ENCODE results near the gene CDKN3.
"Not testable (repeated sequence)": the region's sequence is repeated elsewhere in the genome, so short reads cannot be mapped to it uniquely, and the experiment has no call there.

The CDKN3 gene

DNA sequence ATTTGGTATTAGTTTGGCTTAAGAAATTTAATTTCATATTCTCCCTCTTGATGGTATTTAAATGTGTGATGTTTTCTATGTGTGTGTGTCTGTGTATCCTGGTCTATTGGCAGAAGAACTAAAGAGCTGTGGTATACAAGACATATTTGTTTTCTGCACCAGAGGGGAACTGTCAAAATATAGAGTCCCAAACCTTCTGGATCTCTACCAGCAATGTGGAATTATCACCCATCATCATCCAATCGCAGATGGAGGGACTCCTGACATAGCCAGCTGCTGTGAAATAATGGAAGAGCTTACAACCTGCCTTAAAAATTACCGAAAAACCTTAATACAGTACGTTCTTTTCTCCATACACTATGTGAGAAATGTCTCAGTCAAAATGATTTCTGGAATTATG, 14.6 kb downstream of the CDKN3 start:
- no peak for TF ChIP-seq JUND (IDR thresholded peaks at IDR 0.05; ENCODE audit: low read depth)
- in situ Hi-C loops (cut with HindIII; ENCODE audit: low pct_unique_long_range_greater_than_20kb, low sequenced_read_pairs): no loop called here
- DNase-seq (ENCODE audit: low read depth in 1 of 2, low spot score in 1 of 2): no peak

DNA sequence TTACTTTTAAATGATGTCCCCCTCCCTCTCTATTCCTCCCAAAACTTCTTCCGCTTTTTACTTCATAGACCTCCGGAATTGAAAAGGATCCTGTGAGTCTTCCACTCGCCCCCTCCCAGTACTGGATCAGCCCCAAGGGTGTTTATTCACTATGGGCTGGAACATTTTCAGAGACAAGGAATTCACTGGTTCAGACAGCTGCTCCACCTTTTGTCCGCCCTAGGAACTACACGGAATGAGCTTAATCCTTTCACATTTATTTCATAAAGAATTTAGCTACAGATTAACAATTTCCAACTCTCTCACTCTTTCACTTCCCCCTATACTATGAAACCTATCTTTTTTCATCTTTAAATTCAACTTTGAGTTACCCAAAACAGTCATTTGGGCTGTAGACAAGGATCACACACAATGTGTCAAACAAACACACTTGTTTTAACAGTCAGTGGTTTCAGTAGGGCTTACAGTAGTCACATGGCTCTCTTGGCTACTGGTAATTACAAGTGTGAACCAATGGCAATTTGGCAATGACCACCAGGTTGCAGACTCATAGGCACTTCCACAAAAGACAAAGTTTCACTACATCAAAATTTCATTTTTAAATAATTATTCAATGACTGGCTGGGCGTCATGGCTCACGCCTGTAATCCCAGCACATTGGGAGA, 23.8 kb downstream of the CDKN3 start:
- DNase-seq (ENCODE audit: low read depth in 1 of 2, low spot score in 1 of 2): peak; percentile 39 to 71
- in situ Hi-C loops (cut with HindIII; ENCODE audit: low pct_unique_long_range_greater_than_20kb, low sequenced_read_pairs): no loop called here
- no peak for TF ChIP-seq JUND (IDR thresholded peaks at IDR 0.05; ENCODE audit: low read depth)

DNA sequence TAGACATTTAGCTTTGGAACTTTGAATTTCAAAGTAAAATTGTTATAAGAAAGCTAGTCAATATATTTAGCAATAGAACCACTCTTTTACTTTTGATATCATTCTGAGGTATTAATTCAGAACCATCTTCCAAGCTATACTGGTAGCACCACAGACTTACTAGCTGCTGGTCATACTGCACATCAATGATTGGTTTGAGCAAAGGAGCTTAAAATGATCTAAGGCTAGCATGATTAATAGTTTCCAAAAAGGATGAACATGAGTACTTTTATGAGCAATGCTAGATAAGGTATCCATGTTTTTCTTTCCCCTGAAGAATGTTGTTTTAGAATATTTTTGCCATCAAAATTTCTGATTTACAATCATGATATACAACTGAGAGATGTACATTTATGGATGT, 27.2 kb downstream of the CDKN3 start:
- no peak for TF ChIP-seq JUND (IDR thresholded peaks at IDR 0.05; ENCODE audit: low read depth)
- in situ Hi-C loops (cut with HindIII; ENCODE audit: low pct_unique_long_range_greater_than_20kb, low sequenced_read_pairs): no loop called here
- no peak for DNase-seq (ENCODE audit: low read depth in 1 of 2, low spot score in 1 of 2)

DNA sequence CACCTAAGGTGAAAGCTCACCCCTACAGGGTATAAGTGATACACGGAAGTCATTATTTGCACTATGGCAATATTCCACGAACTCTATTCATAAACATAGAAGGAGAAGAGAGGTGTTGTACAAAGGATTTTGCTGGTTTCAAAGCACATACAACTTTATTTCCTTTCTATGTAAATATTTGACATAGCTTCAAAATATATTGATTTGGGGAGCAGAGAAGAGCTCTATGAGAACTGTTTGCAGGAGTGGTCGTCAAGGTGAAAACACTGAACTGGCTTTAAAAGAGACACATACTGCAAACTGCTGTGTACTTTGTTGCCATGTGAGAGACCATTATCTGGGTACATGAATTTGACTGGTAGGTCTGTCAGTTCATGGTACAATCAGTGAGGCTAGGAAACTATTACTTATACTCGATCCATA, 27.7 kb downstream of the CDKN3 start:
- in situ Hi-C loops (cut with HindIII; ENCODE audit: low pct_unique_long_range_greater_than_20kb, low sequenced_read_pairs): no loop called here
- no peak for DNase-seq (ENCODE audit: low read depth in 1 of 2, low spot score in 1 of 2)
- no peak for TF ChIP-seq JUND (IDR thresholded peaks at IDR 0.05; ENCODE audit: low read depth)

- no peak for TF ChIP-seq JUND (IDR thresholded peaks at IDR 0.05; ENCODE audit: low read depth)
- in situ Hi-C loops (cut with HindIII; ENCODE audit: low pct_unique_long_range_greater_than_20kb, low sequenced_read_pairs): no loop called here
- DNase-seq (ENCODE audit: low read depth in 1 of 2, low spot score in 1 of 2): no peak
Observed at GRCh38 chr14:54425068-54425467, 28.3 kb downstream of the CDKN3 start.

GRCh38 chr14:54425537-54426274, 28.9 kb downstream of the CDKN3 start:
- in situ Hi-C loops (cut with HindIII; ENCODE audit: low pct_unique_long_range_greater_than_20kb, low sequenced_read_pairs): no loop called here
- DNase-seq (ENCODE audit: low read depth in 1 of 2, low spot score in 1 of 2): no peak
- TF ChIP-seq JUND (IDR thresholded peaks at IDR 0.05; ENCODE audit: low read depth): no peak

DNA sequence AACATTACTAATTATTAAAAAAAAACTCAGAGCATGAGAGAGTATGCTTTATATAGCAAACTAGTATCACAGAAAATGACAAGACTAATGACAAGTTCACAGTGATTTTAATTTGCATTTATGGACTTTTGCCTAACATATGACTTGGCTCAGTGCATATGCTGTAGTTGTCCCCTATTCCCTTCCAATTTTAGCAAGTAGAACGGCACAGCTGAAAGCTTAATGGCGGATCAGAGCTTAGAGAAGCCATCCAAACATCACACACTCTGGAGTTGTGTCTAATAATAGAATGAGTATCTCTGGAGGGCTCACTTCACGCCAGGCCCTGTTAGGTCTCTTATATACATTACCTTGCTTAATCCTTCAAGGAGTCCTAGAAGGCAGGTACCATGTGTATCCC, 31.1 kb downstream of the CDKN3 start:
- TF ChIP-seq JUND (IDR thresholded peaks at IDR 0.05; ENCODE audit: low read depth): no peak
- DNase-seq (ENCODE audit: low read depth in 1 of 2, low spot score in 1 of 2): no peak
- in situ Hi-C loops (cut with HindIII; ENCODE audit: low pct_unique_long_range_greater_than_20kb, low sequenced_read_pairs): no loop called here

DNA sequence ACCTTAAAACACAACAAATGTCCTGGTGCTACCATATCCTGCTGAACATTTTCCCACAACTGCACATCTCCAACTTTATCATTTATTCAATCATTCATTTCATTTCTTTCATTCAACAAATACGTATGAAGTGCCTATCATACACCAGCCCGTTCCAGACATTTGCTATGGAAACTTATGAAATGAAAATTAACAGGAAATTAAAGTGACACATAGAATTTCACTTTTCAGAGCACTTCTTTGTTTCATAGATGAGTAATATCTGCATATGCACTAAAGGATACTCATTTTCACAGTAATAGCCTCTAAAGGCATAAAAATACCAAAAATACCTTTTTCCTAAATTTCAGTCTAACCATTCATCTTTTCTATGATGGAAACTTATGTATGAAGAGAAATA, 31.7 kb downstream of the CDKN3 start:
- no peak for TF ChIP-seq JUND (IDR thresholded peaks at IDR 0.05; ENCODE audit: low read depth)
- in situ Hi-C loops (cut with HindIII; ENCODE audit: low pct_unique_long_range_greater_than_20kb, low sequenced_read_pairs): no loop called here
- no peak for DNase-seq (ENCODE audit: low read depth in 1 of 2, low spot score in 1 of 2)

GRCh38 chr14:54435500-54435981, 38.7 kb downstream of the CDKN3 start:
- no peak for DNase-seq (ENCODE audit: low read depth in 1 of 2, low spot score in 1 of 2)
- no peak for TF ChIP-seq JUND (IDR thresholded peaks at IDR 0.05; ENCODE audit: low read depth)
- in situ Hi-C loops (cut with HindIII; ENCODE audit: low pct_unique_long_range_greater_than_20kb, low sequenced_read_pairs): no loop called here

GRCh38 chr14:54437954-54438353, 41.1 kb downstream of the CDKN3 start:
- in situ Hi-C loops (cut with HindIII; ENCODE audit: low pct_unique_long_range_greater_than_20kb, low sequenced_read_pairs); DNase-seq (ENCODE audit: low read depth in 1 of 2, low spot score in 1 of 2): not testable (repeated sequence)

- no peak for TF ChIP-seq JUND (IDR thresholded peaks at IDR 0.05; ENCODE audit: low read depth)
- in situ Hi-C loops (cut with HindIII; ENCODE audit: low pct_unique_long_range_greater_than_20kb, low sequenced_read_pairs): no loop called here
- no peak for DNase-seq (ENCODE audit: low read depth in 1 of 2, low spot score in 1 of 2)
Observed at GRCh38 chr14:54438703-54439102, 41.9 kb downstream of the CDKN3 start.

DNA sequence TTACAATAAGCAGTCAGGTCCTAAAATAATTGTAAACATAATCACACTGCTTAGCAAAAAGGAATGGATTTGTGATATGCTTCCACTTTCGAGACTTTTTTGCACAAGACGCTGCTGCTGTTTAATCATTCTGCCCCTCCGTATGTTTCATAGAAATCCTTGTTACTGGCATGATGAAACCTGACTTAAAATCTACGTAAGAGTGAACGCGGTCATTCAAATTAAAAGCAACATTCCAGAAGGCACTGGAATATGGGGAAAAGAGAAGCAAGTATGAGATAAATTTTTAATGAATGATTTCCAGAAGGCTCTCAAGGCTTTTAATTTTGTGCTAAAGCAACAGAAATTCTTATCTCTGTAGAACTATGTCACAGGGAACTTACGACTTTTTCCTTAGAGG, 43.2 kb downstream of the CDKN3 start:
- in situ Hi-C loops (cut with HindIII; ENCODE audit: low pct_unique_long_range_greater_than_20kb, low sequenced_read_pairs): no loop called here

GRCh38 chr14:54440476-54440872, 43.7 kb downstream of the CDKN3 start:
- no peak for TF ChIP-seq JUND (IDR thresholded peaks at IDR 0.05; ENCODE audit: low read depth)
- no peak for DNase-seq (ENCODE audit: low read depth in 1 of 2, low spot score in 1 of 2)
- in situ Hi-C loops (cut with HindIII; ENCODE audit: low pct_unique_long_range_greater_than_20kb, low sequenced_read_pairs): no loop called here

More for the DNA sequence above, 43.2 kb downstream of the CDKN3 start:
- TF ChIP-seq JUND (IDR thresholded peaks at IDR 0.05; ENCODE audit: low read depth): no peak
- no peak for DNase-seq (ENCODE audit: low read depth in 1 of 2, low spot score in 1 of 2)

Measured in T47D (cell line).